IPS-11a (cell line): ENCODE measurements around the gene FBN3.
"Not testable (repeated sequence)": the region's sequence is repeated elsewhere in the genome, so short reads cannot be mapped to it uniquely, and the experiment has no call there.

Source experiments
- H3K4me3 ChIP-seq: one replicate; pipeline ENCODE4 v1.5.1; 2013; ENCODE audit warnings: low read depth, low read length, control low read depth

Gene FBN3

DNA sequence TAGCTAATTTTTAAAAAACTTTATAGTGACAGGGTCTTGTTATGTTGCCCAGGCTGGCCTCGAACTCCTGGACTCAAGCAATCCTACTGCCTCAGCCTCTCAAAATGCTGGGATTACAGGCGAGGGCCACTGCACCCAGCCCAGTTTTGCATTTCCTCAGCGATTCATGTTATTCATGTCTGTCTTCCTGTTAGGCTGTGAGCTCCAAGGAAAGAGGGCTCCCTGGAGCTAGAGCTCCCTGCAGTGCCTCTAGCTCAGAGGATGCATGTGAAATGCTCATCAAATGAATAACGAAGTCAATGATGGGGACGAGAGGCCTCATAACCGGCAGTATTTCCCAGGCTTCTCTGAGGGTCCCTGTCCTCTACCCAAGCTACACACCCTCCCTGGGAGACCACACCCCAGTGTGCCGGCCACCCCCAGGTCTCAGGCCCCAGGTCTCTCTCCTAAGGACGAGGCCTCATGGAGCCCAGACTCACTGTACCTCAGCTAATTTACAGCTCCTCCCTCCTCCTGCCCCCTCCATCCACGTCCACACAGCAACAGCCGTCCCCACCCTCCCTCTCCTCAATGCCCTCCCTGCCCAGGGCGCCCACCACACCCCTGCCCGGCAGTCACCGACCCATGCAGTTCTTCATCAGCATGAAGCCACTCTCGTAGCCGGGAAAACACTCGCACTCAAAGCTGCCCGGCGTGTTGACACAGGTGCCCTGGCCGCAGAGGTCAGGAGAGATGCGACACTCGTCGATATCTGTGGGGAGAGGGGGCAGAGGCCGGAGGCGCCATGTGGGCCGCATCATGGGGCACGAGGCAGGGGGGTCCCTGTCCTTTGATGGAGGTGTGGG is 28.5 kb downstream of the FBN3 start:
- no peak overlapping the region for H3K4me3 ChIP-seq

DNA sequence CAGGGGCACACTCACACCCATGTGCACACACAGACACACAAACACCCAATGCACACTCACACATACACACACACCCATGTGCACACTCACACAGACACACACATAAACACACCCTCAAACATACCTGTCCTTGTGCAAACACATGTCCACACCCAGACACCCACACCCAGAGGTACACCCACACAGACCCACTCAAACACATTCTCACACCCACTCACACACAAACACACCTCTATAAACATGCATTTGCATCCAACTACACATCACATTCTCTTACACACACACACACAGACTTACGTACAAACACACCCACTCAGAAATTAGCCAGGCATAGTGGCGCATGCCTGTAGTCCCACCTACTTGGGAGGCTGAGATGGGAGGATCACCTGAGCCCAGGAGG is 31.4 kb downstream of the FBN3 start:
- no peak overlapping the region for H3K4me3 ChIP-seq

DNA sequence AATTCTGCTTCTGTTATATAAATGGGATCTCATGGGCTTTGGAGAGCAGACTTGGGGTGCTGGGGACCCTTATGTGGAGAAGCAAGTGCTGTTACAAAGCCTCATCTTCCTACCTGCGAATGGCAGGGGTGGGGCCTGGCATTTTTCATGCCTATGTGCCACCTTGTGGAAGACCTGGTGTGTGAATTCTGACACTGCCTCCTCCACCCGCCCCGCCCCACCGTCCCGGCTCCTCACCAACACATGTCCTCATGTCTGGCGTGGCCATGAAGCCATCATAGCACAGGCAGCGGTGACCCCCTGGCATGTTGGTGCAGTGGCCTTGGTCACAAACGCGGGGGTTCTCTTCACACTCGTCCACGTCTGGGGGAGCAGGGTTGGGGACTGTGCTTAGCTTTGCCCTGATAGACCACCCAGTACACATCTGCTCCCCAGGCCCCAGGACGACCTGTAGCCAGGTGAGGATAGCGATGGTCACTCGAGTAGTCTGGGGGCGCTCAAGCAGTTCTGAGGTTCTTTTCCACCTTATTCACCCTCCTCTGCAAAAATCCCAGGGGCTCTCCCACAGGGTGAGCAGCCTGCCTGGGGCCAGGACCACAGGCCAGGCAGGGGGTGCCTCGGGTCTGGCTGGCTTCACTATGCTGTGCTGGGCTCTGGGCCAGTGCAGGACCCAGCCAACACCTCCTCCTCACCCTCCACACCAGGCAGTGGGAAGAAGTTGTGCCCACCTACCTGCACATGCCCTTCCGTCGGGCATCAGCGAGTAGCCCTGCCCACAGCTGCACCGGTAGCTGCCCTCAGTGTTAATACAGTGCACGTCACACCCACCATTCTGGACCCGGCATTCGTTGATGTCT is 32.7 kb downstream of the FBN3 start:
- no peak overlapping the region for H3K4me3 ChIP-seq

DNA sequence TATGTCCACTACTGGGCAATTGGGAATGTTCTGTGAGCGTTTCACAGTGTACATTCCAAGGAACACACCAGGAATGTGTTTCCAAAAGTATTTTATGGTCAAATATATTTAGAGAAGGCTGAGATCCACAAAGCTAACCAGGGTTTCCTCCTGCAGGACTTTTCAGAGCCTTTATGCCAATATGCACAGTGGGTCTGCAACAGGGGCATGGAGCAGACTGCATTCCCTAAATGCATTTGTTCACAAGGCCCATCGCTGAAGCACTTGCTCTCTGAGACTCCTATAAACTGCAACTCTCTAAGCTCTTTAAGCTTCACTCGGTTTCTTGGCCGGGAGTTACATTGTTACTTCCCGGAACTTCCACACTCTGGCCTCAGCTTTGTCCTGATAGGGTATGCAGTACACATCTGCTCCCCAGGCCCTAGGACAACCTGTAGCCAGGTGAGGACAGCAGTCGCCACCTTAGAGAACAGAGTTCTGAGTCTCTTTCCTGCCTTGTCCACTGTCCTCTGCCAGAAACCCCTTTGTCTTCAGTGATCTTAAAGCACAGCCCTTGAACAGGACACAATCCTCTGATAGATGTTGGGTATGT is 33.5 kb downstream of the FBN3 start:
- H3K4me3 ChIP-seq = no peak overlapping the region

DNA sequence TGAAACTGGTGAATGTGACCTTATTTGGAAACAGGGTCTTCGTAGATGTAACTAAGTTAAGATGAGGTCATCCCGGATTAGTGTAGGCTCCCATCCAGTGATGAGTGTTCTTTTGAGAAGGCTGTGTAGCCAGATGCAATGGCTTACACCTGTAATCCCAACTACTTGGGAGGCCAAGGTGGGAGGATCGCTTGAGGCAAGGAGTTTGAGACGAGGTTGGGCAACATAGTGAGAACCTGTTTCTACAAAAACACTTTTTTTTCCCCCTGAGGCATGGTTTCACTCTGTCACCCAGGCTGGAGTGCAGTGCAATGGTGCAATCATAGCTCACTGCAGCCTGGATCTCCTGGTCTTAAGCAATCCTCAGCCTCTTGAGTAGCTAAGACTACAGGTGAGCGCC is 36.4 kb downstream of the FBN3 start:
- no peak overlapping the region for H3K4me3 ChIP-seq

DNA sequence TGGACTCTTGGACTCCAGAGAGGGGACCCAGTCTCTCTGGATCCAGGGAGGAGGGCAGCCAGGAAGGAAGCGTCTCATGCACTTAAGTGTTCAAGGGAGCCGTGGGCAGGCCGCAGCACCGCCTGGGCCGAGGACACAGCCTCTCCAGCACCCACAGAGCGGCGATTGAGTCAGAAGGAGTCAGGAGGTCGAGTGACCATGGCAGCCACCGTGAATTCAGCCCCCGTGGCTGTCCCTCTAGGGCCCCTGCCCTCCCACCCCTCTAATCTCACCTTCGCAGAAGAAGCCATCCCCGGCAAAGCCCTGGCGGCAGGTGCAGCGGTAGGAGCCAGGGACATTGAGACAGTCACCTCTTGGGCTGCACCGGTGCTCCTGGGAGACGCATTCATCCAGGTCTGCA is 38.0 kb downstream of the FBN3 start:
- no peak overlapping the region for H3K4me3 ChIP-seq

DNA sequence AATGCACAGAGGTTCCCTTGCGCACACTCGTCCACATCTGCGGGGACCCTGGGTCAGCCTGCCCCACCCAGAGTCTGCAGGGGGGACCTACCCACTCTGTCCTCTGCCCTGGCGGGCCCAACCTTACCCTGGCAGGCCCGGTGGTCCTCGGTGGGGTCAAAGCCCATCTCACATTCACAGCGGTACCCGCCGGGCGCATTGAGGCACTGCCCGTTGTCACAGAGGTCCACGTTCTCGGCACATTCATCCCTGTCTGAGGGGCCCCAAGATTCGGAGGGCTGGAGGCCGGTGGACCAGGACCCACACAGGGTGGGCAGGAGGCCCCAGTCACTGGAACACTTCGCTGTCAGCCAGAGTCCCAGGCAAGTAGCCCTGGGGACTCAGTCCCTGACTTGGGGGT is 38.5 kb downstream of the FBN3 start:
- no peak overlapping the region for H3K4me3 ChIP-seq

DNA sequence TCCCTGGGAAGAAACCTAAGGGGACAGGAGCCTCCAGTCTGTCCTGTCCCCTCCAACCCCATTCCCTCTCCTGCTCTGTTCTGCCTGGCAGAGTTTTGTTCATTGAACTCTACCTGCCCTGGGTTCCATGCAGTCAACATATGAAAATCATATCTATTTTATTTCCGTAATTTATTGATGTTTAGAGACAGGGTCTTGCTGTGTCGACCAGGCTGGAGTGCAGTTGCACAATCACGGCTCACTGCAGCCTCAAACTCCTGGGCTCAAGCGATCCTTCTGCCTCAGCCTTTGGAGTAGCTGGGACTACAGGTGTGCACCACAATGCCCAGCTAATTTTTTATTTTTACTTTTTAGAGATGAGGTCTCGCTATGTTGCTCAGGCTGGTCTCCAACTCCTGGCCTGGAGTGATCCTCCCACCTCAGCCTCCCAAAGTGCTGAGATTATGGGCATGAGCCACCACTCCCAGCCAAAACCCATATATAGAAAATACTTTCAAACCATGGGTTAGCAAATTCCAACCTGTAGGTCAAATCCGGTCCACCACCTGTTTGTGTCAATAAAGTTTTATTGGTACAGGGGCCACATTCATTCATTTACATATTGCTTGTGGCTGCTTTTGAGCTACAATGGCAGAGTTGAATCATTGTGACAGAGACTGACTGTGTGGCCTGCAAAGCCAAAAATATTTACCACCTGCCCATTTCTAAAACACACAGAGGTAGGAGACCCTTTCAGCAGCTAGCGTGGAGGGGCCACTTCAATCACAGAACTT is 39.3 kb downstream of the FBN3 start:
- no peak overlapping the region for H3K4me3 ChIP-seq

DNA sequence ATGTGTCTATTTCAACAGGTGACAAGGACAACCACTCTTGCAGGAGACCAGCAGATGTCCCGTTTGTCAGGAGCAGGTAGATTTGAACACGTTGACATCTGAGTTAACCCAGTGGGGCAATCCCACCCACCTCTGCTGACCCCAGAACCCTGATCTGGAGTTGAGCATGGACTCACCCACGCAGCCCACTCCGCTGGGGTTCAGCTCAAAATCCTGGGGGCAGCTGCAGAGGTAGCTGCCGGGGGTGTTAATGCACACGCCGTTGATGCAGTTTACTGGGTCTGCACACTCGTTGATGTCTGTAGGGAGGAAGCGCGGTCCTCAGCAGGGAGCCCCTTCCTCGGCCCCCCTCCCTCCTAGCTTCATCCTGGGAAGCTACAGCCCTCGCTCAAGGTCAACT is 39.9 kb downstream of the FBN3 start:
- H3K4me3 ChIP-seq = no peak overlapping the region

DNA sequence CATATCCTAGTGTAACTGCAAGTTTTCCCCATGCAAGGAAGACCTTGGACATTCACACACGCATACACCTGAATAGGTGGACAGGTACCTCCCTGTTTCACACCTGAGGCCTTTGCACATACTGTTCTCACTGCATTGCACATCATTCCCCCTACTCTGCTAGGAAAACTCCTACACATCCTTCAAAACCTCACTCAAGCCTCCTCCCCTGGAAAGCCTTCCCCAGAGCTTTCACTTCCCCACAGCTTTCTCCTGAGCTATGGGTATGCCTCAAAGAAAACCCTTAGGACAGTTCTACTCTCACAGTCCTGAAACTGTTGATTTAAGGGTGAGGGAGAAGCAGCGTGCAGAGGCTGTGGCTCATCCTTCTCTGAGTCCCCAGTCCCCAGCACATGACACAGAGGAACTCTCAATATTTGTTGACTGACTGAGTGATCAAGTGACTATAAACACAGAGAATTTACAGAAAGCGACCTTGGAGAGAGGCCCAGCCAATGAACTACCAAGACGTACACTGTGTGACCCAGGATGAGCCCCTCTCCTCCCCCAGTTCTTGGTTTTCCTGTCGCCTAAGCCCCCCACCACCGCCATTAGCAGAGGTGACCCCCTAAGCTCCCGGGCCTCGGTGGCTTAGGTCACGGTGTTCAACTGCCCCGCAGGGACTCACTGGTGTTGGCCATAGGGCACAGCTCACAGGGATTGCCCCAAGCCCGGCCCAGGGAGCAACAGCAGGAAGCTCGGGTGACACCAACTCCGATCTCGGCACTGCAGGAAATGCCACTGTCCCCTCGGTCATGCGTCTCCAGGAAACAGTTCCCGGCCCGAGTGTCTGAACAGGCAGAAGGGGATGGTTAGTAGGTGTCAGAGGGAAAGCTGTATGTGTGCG is 40.6 kb downstream of the FBN3 start:
- H3K4me3 ChIP-seq = no peak overlapping the region

DNA sequence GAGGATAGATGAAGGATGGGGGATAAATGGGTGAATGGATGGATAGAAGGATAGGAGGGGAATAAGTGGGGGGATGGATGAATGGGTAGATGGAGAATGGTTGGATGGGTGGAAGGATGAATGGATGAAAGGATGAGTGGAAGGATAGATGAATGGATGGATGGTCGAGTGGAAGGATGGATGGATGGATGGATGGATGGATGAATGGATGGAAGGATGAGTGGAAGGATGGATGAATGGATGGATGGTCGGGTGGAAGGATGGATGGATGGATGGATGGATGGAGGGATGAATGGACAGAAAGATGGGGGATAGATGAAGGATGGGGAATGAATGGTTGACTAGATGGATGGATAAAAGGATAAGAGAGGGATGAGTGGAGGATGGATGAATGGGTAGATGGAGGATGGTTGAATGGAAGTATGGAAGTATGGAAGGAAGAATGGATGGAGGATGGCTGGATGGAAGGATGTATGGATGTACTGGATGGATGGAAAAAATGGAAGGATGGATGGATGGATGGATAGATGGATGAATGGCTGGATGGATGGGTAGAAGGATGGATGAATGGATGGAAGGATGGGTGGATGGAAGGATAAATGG is 42.0 kb downstream of the FBN3 start:
- H3K4me3 ChIP-seq = no peak overlapping the region

DNA sequence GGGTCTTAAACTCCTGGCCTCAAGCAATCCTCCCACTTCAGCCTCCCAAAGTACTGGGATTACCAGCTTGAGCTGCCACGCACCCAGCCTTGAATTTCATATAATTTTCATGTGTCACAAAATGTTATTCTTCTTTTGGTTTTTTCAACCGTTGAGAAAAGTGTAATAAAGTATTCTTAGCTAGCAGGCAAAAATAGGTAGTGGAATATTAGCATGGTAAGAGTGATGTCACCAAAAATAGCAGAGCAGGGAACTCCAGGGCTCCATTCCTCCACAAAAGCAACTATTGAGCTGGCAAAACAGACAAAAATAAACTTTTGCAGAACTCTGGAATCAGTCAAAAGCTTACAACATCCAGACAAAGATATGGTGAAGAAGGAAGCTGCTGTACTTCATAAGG is 43.9 kb downstream of the FBN3 start:
- no peak overlapping the region for H3K4me3 ChIP-seq

DNA sequence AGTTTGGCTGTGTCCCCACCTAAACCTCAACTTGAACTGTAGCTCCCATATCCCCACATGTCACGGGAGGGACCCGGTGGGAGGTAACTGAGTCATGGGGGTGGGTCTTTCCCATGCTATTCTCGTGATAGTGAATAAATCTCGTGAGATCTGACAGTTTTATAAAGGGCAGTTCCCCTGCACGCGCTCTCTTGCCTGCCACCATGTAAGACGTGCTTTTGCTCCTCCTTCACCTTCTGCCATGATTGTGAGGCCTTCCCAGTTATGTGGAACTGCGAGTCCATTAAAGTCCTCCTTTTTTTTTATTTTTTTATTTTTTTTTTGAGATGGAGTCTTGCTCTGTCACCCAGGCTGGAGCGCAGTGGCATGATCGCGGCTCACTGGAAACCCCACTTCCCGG is 47.5 kb downstream of the FBN3 start:
- H3K4me3 ChIP-seq = not testable (repeated sequence)

DNA sequence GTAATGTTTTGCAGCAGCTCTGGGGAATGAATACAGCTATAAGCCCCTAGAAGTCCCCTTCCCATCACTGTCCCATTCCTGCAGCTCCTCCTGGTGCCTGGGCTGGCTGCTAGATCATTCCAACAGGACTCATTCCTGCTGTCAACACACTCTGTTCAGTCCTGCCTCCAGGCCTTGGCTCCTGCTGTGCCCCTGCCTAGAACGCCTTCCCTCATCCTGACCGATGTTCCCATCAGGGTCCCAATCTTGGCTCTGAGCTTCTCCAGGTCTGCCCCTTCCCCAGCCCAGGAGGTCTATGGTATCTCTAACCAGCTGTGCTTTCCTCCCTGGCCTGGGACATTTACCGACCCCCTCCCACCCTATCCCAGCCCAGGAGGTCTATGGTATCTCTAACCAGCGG is 48.1 kb downstream of the FBN3 start:
- no peak overlapping the region for H3K4me3 ChIP-seq

DNA sequence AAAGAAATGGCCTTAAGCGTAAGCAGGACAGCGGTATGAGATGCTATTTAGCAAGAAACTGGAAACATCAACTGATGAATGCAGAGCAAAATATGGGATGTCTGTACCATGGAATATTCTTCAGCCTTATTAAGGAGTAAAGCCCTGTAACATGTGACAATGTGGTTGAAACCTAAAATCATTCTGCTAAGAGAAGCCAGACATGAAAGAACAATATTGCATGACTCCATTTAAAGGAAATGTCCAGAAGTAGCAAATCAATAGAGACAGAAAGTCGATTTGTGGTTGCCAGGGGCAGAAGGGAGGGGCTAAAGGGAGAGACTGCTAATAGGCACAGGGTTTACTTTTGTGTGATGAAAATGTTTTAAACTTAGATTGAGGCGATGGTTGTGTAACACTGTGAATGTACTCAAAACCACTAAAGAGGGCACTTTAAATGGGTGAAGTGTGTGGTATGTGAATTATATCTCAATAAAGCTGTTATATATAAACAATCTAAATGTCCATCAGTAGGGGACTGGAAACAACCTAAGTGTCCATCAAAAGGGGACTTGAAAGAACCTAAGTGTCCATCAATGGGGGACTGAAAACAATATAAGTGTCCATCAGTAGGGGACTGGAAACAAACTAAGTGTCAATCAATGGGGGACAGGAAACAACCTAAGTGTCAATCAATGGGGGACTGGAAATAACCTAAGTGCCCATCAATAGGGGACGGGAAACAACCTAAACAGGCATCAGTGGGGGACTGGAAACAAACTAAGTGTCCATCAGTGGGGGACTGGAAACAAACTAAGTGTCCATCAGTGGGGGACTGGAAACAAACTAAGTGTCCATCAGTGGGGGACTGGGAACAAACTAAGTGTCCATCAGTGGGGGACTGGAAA is 51.5 kb downstream of the FBN3 start:
- no peak overlapping the region for H3K4me3 ChIP-seq

DNA sequence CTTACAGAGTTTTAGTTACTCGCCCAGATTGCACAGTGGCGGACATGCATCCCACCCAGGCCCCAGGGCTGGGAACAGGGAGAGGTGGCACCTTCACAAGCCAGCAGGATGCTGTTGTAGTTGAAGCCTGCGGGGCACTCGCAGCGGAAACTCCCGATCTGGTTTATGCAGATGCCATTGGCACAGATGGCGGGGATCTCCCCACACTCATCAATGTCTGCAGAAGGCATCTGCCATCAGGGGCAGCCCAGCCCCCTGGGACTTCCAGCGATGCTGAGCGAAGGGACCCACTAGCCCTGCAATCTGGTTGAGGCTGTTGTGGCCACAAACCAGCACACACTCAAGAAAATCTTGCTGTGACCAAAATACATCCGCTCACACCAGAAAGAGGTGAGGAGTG is 52.2 kb downstream of the FBN3 start:
- H3K4me3 ChIP-seq = no peak overlapping the region

DNA sequence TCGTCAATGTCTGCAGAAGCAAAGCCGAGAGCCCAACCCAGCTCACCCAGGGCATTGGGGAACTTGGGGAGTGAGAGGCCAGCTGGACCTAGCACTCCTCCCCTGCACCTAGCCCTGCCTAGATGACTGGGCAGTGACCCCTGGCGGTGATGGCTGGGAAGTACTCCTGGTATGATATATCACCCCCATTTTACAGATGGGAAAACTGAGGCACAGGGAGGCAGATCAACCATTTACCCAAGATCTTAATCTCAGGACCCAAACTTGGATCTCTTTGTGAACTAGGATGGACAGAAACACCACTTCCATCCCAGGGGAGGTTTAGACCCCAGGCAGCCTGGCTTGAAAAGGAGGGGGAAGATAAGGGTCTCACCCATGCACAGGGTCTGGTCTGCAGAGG is 53.3 kb downstream of the FBN3 start:
- H3K4me3 ChIP-seq = no peak overlapping the region

DNA sequence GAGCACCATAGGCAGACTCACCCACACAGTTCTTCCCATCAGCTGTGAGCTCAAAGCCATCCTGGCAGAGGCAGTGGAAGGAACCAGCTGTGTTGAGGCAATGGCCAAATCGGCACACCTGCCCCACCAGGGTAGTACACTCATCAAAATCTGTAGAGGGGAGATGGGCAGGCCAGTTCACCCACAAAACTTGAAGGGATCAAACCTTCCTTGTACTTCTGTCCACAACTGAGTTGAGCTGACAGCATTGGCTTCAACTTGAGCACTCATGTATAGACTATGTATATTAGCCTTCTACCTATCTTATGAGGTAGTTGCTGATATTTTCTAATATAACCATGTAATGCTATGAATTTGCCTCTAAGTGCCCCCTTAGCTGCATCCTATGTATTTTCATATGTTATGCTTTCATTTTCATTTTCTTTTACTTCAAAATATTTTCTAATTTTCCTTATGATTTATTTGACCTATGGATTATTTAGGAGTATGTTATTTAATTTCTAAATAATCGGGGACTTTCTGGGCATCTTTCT is 54.0 kb downstream of the FBN3 start:
- H3K4me3 ChIP-seq = no peak overlapping the region
